GM18519 (cell line): ENCODE measurements around the gene RAP1GAP.

Experiments used
- ATAC-seq: cut with Tn5 transposase; IDR thresholded peaks from one replicate; pipeline ENCODE4 v1.9.1; 2021; ENCODE audit warnings: mild to moderate bottlenecking, moderate library complexity; ENCODE audit not compliant: unreplicated experiment, low FRiP score

The RAP1GAP gene

GRCh38 chr1:21559788-21560567 is 109.2 kb downstream of the RAP1GAP start:
- ATAC-seq, result no peak

DNA sequence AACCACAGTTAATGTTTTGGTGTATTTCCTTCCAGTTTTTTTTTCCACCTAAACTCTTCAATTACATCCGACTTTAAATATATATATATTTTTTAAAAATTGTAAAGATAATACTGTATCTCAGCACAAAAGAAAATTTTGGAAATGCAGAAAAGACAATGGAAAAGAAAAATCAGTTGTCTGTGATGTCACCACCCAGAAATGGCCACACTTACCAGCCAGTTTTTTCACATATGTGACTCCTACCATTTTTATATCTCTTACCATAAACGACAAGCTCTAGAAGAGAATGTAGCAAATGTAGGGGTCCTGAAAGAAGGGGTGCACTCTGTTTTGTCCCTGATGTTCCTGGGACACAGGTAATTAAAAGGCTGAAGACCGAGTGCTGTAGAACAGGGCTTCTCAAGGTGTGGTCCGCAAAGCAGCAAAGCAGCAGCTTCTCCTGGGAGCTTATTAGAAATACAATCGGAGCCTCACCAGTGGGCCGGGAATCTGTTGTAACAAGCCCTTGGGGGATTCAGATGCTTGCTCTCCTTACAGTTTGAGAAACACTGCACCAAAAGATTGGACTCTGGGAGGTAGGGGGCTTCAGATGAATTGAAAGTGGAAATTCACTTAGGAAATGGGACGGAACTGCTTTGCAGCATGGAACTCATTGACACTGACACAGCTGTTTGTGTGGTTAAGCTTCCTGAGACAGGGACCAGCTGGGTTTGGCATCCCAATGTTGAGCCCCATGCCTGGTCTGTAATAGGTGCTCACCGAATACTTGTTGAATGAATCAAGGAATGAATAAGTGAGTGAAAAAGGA is 115.8 kb downstream of the RAP1GAP start:
- no peak for ATAC-seq

DNA sequence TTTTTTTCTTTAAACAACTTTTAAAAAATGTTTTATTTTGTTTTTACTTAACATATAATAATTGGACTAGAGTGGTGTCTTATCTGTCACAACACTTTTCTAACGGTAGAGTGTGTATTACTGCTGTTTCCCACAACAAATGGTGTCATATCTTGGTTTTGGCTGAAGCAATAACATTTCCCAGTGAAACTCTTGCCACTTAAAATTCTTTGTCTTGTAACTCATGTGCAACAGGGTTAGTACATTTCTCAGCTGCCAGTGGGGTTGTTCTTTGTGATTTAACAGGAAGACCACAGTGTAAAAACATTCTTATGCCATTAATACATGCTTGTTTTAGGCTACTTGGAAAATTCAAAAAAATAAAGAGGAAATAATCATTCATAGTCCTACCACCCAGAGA is 116.4 kb downstream of the RAP1GAP start:
- ATAC-seq, result no peak

DNA sequence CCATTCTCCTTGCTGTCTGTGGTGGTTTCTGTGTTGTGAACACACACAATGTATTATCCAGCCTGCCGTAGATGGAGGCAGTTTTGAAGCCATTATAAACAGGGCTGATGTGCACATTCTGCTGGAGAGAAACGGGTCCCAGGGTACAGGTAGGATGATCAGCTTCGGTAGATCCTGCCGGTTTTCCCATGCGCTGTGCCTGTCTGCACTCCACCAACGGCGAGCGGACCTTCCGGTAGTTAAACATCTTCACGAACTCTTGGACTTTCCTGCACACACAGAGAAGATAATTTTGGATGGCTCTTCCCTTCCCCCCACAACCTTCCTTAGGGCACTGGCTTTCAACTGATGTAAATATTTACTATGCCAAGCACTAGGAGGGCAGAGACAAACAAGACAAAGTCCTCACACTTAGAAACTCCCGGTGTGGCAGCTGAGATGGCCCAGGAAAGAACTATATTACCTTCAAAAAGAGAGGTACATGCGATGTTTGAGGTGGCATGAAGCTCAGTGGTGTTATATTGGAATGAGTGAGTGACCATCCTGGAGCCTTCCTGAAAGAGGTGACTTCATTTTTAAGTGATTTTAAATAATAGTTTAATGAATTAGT is 118.2 kb downstream of the RAP1GAP start:
- ATAC-seq, result no peak

DNA sequence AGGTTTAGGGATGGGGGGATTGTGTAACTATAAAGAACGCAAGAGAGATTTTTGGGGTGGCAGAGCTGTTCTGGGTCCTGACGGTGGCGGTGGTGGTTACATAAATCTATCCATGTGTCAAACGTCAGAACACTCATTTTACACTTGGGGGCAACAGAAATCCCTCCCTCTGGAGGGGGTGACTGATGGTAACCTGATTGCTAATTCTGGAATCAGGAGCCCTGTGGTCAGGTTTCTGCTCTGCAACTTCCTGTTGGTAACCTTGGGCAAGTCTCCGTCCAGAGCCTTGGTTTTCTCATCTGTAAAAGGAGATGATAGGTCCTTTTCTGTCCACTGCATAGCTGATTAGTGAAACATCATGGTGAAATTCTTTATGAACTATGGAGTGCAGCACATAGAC is 119.1 kb downstream of the RAP1GAP start:
- no peak for ATAC-seq

GRCh38 chr1:21547876-21548275 is 121.3 kb downstream of the RAP1GAP start:
- ATAC-seq, result no peak
